Measurements from ENCODE around the gene EMC9. TPM values are rescaled to one million over a fixed set of nuclear protein-coding genes. Genes with fewer than 3 reads are reported as not detected.

EMC9 gene
- total RNA-seq, 1 experiment from 2014 or later, result 49.2 TPM

GRCh38 chr14:24172871-24173281 lies 31.5 kb upstream of the EMC9 start:
- Mint-ChIP-seq H3K27ac (ENCODE audit: low read depth, unreplicated experiment) (no peak overlapping the region), H3K4me1 (ENCODE audit: insufficient read depth, unreplicated experiment) (peaks cover under 1% of the 10 kb centered on the region), H3K36me3 (ENCODE audit: insufficient read depth, unreplicated experiment) (peaks cover 31% of the 10 kb centered on the region), H3K4me3 (ENCODE audit: unreplicated experiment) (no peak overlapping the region), H3K9me3 (ENCODE audit: unreplicated experiment) (no peaks in the 10 kb centered on the region), H3K27me3 (ENCODE audit: insufficient read depth, unreplicated experiment) (no peaks in the 10 kb centered on the region)
- no TSS peak for BruUV-seq (replicated peaks)
- intact Hi-C loops (cut with micrococcal nuclease), result no loop called here
- DNase-seq (ENCODE audit: unreplicated experiment), result no peak
- ChIA-PET CTCF (interaction anchor here (0.6 to 1.3 kb wide), 4 partner anchors 10 to 84 kb away, joined by 3 to 6 read pairs (median 5); partner anchors contain the start of gene IRF9), POLR2A (interaction anchor here (1.2 kb wide), 1 partner anchor 8 kb away, joined by 3 read pairs; no protein-coding TSS in a partner anchor)
- no peak for TF ChIP-seq CTCF (IDR thresholded peaks at IDR 0.05; ENCODE audit: unreplicated experiment)

DNA sequence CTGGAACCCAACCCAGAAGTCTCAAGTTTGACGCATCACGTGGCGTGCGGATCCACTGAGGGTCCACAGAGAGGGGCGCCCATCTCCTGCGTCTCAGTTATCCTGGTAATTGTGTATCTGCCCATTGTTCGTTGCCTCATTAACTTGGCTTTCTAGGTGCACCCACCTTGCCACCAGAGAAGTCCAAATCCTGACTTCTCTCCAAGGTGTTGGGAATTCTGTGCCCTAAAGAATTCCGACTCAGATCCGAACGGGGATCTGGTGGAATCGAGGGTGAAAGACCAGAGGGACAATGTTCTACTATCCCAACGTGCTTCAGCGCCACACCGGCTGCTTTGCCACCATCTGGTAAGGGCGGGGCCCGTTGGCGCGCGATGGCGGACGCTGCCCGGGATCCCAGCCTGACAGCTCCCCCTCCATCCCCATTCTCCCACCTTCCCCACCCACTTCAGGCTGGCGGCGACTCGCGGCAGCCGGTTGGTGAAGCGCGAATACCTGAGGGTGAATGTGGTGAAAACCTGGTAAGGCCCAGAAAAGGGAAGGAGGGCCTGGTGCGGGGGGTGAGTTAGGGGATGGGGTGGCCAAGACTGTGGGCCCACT lies 31.0 kb upstream of the EMC9 start:
- no peaks in the 10 kb centered on the region for H3K27me3 Mint-ChIP-seq (ENCODE audit: insufficient read depth, unreplicated experiment)
- no peak for DNase-seq (ENCODE audit: unreplicated experiment)
- no peak overlapping the region for H3K4me3 Mint-ChIP-seq (ENCODE audit: unreplicated experiment)
- intact Hi-C loops (cut with micrococcal nuclease), result no loop called here
- H3K36me3 Mint-ChIP-seq (ENCODE audit: insufficient read depth, unreplicated experiment), result peaks cover 26% of the 10 kb centered on the region
- peaks cover 5% of the 10 kb centered on the region for H3K4me1 Mint-ChIP-seq (ENCODE audit: insufficient read depth, unreplicated experiment)
- CTCF ChIA-PET, result interaction anchor here (0.6 to 1.2 kb wide), 2 partner anchors 12 to 16 kb away, joined by 3 to 6 read pairs; partner anchors contain the start of genes IPO4 and IRF9
- POLR2A ChIA-PET, result interaction anchor here (1.2 kb wide), 1 partner anchor 8 kb away, joined by 3 read pairs; no protein-coding TSS in a partner anchor
- no peak for TF ChIP-seq CTCF (IDR thresholded peaks at IDR 0.05; ENCODE audit: unreplicated experiment)
- no TSS peak for BruUV-seq (replicated peaks)
- H3K27ac Mint-ChIP-seq (ENCODE audit: low read depth, unreplicated experiment), result no peak overlapping the region
- no peaks in the 10 kb centered on the region for H3K9me3 Mint-ChIP-seq (ENCODE audit: unreplicated experiment)

- CTCF ChIA-PET, result interaction anchor here (0.6 to 3.1 kb wide), 3 partner anchors 11 to 17 kb away, joined by 3 to 21 read pairs (median 6); partner anchors contain the start of genes IPO4 and IRF9
- no peak for TF ChIP-seq CTCF (IDR thresholded peaks at IDR 0.05; ENCODE audit: unreplicated experiment)
- no TSS peak for BruUV-seq (replicated peaks)
- Mint-ChIP-seq H3K27ac (ENCODE audit: low read depth, unreplicated experiment) (no peak within 1 kb of the TSS), H3K4me1 (ENCODE audit: insufficient read depth, unreplicated experiment) (peaks cover 8% of the 10 kb centered on the region), H3K27me3 (ENCODE audit: insufficient read depth, unreplicated experiment) (no peaks in the 10 kb centered on the region), H3K9me3 (ENCODE audit: unreplicated experiment) (no peaks in the 10 kb centered on the region), H3K36me3 (ENCODE audit: insufficient read depth, unreplicated experiment) (peaks cover 27% of the 10 kb centered on the region), H3K4me3 (ENCODE audit: unreplicated experiment) (no peak within 1 kb of the TSS)
- intact Hi-C loops (cut with micrococcal nuclease), result no loop called here
- no peak for DNase-seq (ENCODE audit: unreplicated experiment)
- POLR2A ChIA-PET, result interaction anchor here (0.6 kb wide), 2 partner anchors 10 to 57 kb away, joined by 3 read pairs; partner anchors contain the start of genes DCAF11 and NRL
Measured at GRCh38 chr14:24171422-24172260, 30.2 kb upstream of the EMC9 start, which contains the start of gene REC8. Gene REC8 (plus strand): TSS chr14:24172080. CDS start chr14:24172553, 473 bp downstream.

Data from MCF 10A (cell line).